IMR-90 (cell line): ENCODE data around the gene SAFB2. TPM values are rescaled to one million over a fixed set of nuclear protein-coding genes. Genes with fewer than 3 reads are reported as not detected.

ENCODE experiments used
- ATAC-seq: fragments of 200-7000 bp; cut with Tn5 transposase; 2 replicates; pipeline ENCODE4 v1.9.1; 2020; ENCODE audit warnings: low read depth, mild to moderate bottlenecking, moderate library complexity
- BruUV-seq: library from RNA; stranded (reverse); fragments of 400-500 nt; replicated peaks from 2 replicates; lab custom pipeline; 2021; lab: Mats Ljungman, UMichigan
- CTCF ChIA-PET: fragments of 300-600 bp; formaldehyde crosslinking; extraction: SDS; loops from one replicate; lab custom pipeline; 2021; ENCODE audit warnings: antibody characterized with exemption; lab: Yijun Ruan, JAX
- POLR2A ChIA-PET: fragments of 300-600 bp; sonication (Branson Sonifier 250); formaldehyde crosslinking; loops from one replicate; lab custom pipeline; 2022; ENCODE audit warnings: antibody characterized with exemption; ENCODE audit not compliant: unreplicated experiment; lab: Charles Lee
- DNase-seq: peaks from one replicate; pipeline ENCODE4 v3.0.0; 2013
- H2AFZ ChIP-seq: replicated peaks from 2 replicates; pipeline ENCODE3; 2013; ENCODE audit warnings: low read length, mild to moderate bottlenecking; ENCODE audit not compliant: poor library complexity
- H2AK5ac ChIP-seq: 2 replicates; pipeline ENCODE4 v1.6.1; 2013; ENCODE audit warnings: low read depth, low read length, inconsistent platforms
- H2AK9ac ChIP-seq: replicated peaks from 2 replicates; pipeline ENCODE3; 2013; ENCODE audit warnings: mild to moderate bottlenecking, low read depth, low read length, moderate library complexity; ENCODE audit not compliant: poor library complexity
- H2BK120ac ChIP-seq: 2 replicates; pipeline ENCODE4 v1.6.1; 2013; ENCODE audit warnings: low read depth, low read length, inconsistent platforms
- H2BK15ac ChIP-seq: 3 replicates; pipeline ENCODE4 v1.6.1; 2013; ENCODE audit warnings: low read depth, low read length, inconsistent platforms
- H2BK20ac ChIP-seq: 2 replicates; pipeline ENCODE4 v1.6.1; 2013; ENCODE audit warnings: low read depth, mild to moderate bottlenecking, inconsistent platforms, low read length, moderate library complexity
- H2BK5ac ChIP-seq: 2 replicates; pipeline ENCODE4 v1.6.1; 2013; ENCODE audit warnings: mild to moderate bottlenecking, low read depth, low read length, inconsistent platforms; ENCODE audit not compliant: poor library complexity, severe bottlenecking
- H3K14ac ChIP-seq: replicated peaks from 2 replicates; pipeline ENCODE4 v1.6.1; 2013; ENCODE audit warnings: low read depth, low read length, inconsistent platforms
- H3K18ac ChIP-seq: 2 replicates; pipeline ENCODE4 v1.6.1; 2013; ENCODE audit warnings: low read depth, low read length, control low read depth
- H3K23ac ChIP-seq: 2 replicates; pipeline ENCODE4 v1.6.1; 2013; ENCODE audit warnings: low read depth, low read length, inconsistent platforms
- H3K27ac ChIP-seq: 2 replicates; pipeline ENCODE4 v1.5.1; 2013; ENCODE audit warnings: mild to moderate bottlenecking, control low read depth, low read length; ENCODE audit not compliant: insufficient read depth
- H3K27me3 ChIP-seq: 2 replicates; pipeline ENCODE4 v1.6.1; 2013; ENCODE audit warnings: low read length; ENCODE audit not compliant: control insufficient read depth, insufficient read depth
- H3K36me3 ChIP-seq: 2 replicates; pipeline ENCODE4 v1.6.1; 2013; ENCODE audit warnings: low read length, mixed read lengths; ENCODE audit not compliant: control insufficient read depth, insufficient read depth
- H3K4ac ChIP-seq: 2 replicates; pipeline ENCODE4 v1.6.1; 2013; ENCODE audit warnings: low read depth, low read length, inconsistent platforms
- H3K4me1 ChIP-seq: 2 replicates; pipeline ENCODE4 v1.6.1; 2013; ENCODE audit warnings: low read length, mixed read lengths; ENCODE audit not compliant: control insufficient read depth, insufficient read depth
- H3K4me2 ChIP-seq: 2 replicates; pipeline ENCODE4 v1.6.1; 2013; ENCODE audit warnings: low read depth, mild to moderate bottlenecking, control low read depth, low read length, moderate library complexity
- H3K4me3 ChIP-seq: 2 replicates; pipeline ENCODE4 v1.5.1; 2013; ENCODE audit warnings: low read depth, mild to moderate bottlenecking, control low read depth, low read length, moderate library complexity; ENCODE audit not compliant: insufficient read depth
- H3K56ac ChIP-seq: 2 replicates; pipeline ENCODE4 v1.6.1; 2013; ENCODE audit warnings: low read length, inconsistent platforms; ENCODE audit not compliant: insufficient read depth; ENCODE audit errors: extremely low read depth
- H3K79me1 ChIP-seq, 2 experiments: 2 replicates each; pipeline ENCODE4 v1.6.1; 2013; ENCODE audit warnings: low read length in 2 of 2, inconsistent platforms in 1 of 2, low read depth in 1 of 2
- H3K9ac ChIP-seq: 2 replicates; pipeline ENCODE4 v1.6.1; 2013; ENCODE audit warnings: low read depth, low read length, control low read depth
- H3K9me1 ChIP-seq: 2 replicates; pipeline ENCODE4 v1.6.1; 2013; ENCODE audit warnings: low read length, inconsistent platforms; ENCODE audit not compliant: insufficient read depth
- H3K9me3 ChIP-seq: 2 replicates; pipeline ENCODE4 v1.6.1; 2013; ENCODE audit warnings: low read length; ENCODE audit not compliant: control insufficient read depth, insufficient read depth
- H4K20me1 ChIP-seq: 2 replicates; pipeline ENCODE4 v1.6.1; 2013; ENCODE audit warnings: low read length, inconsistent platforms; ENCODE audit not compliant: insufficient read depth
- H4K5ac ChIP-seq: 2 replicates; pipeline ENCODE4 v1.6.1; 2013; ENCODE audit warnings: mild to moderate bottlenecking, low read depth, low read length, control low read depth
- H4K8ac ChIP-seq, 2 experiments: 2 replicates each; pipeline ENCODE4 v1.6.1; 2013; ENCODE audit warnings: low read depth in 2 of 2, low read length in 2 of 2, control low read depth in 1 of 2, inconsistent platforms in 1 of 2
- H4K91ac ChIP-seq: 2 replicates; pipeline ENCODE4 v1.6.1; 2013; ENCODE audit warnings: low read depth, low read length, inconsistent platforms; ENCODE audit not compliant: insufficient read depth
- BHLHE40 ChIP-seq: fragments of 150-350 bp; IDR thresholded peaks from 2 replicates; pipeline ENCODE4 v1.6.1; 2016; ENCODE audit warnings: mild to moderate bottlenecking, low read depth, low read length
- CEBPB ChIP-seq: IDR thresholded peaks from 2 replicates; pipeline ENCODE4 v1.6.1; 2012; ENCODE audit warnings: low read depth, low read length, improper control_type of control experiment
- CHD1 ChIP-seq: IDR thresholded peaks from 2 replicates; pipeline ENCODE4 v1.6.1; 2012; ENCODE audit warnings: low read depth, low read length, improper control_type of control experiment
- FOS ChIP-seq: fragments of 150-350 bp; IDR thresholded peaks from 2 replicates; pipeline ENCODE4 v1.6.1; 2016; ENCODE audit warnings: low read depth, low read length
- MAFK ChIP-seq: IDR thresholded peaks from 2 replicates; pipeline ENCODE4 v1.6.1; 2012; ENCODE audit warnings: low read depth, low read length, improper control_type of control experiment
- MAZ ChIP-seq: IDR thresholded peaks from 2 replicates; pipeline ENCODE4 v1.6.1; 2012; ENCODE audit warnings: low read depth, mild to moderate bottlenecking, low read length, improper control_type of control experiment, moderate library complexity, borderline replicate concordance
- MXI1 ChIP-seq: IDR thresholded peaks from 2 replicates; pipeline ENCODE4 v1.6.1; 2012; ENCODE audit warnings: low read depth, mild to moderate bottlenecking, low read length, moderate library complexity, borderline replicate concordance
- NFE2L2 ChIP-seq: fragments of 150-350 bp; IDR thresholded peaks from 2 replicates; pipeline ENCODE4 v1.6.1; 2016; ENCODE audit warnings: low read depth, mild to moderate bottlenecking, low read length
- POLR2A ChIP-seq: IDR thresholded peaks from 2 replicates; pipeline ENCODE4 v1.6.1; 2012; ENCODE audit warnings: mild to moderate bottlenecking, low read depth, low read length
- RAD21 ChIP-seq: IDR thresholded peaks from 2 replicates; pipeline ENCODE4 v1.6.1; 2012; ENCODE audit warnings: low read length, improper control_type of control experiment
- RCOR1 ChIP-seq: IDR thresholded peaks from 2 replicates; pipeline ENCODE4 v1.6.1; 2012; ENCODE audit warnings: mild to moderate bottlenecking, low read length, improper control_type of control experiment; ENCODE audit not compliant: insufficient replicate concordance
- RFX5 ChIP-seq: IDR thresholded peaks from 2 replicates; pipeline ENCODE4 v1.8.0; 2012; ENCODE audit warnings: low read depth, mild to moderate bottlenecking, low read length, moderate library complexity
- SMC3 ChIP-seq: fragments of 150-350 bp; IDR thresholded peaks from 2 replicates; pipeline ENCODE4 v1.6.1; 2016; ENCODE audit warnings: low read depth, mild to moderate bottlenecking, antibody characterized with exemption, low read length, moderate library complexity
- WGBS, 2 experiments: methylation state at CpG; one replicate each; pipeline versions ENCODE4 v1.1.5 to v1.1.7; 2013; ENCODE audit warnings: missing lambda C conversion rate in 2 of 2; ENCODE audit not compliant: insufficient read length in 1 of 2; ENCODE audit errors: extremely low coverage in 2 of 2; 5-methylcytosine and 5-hydroxymethylcytosine counted together
- dilution Hi-C: fragments of 300-500 bp; cut with HindIII; formaldehyde crosslinking; loops from one replicate; pipeline ENCODE4 v1.14.3; 2018; ENCODE audit warnings: low sequenced_read_pairs; ENCODE audit not compliant: unreplicated experiment
- in situ Hi-C: fragments of 300-500 bp; cut with MboI; formaldehyde crosslinking; loops from 3 replicates; pipeline ENCODE4 v1.14.3; 2019; ENCODE audit warnings: low sequenced_read_pairs, inconsistent platforms, mixed read lengths
- intact Hi-C: fragments of 100-400 bp; cut with micrococcal nuclease; formaldehyde crosslinking; loops from 2 replicates; pipeline ENCODE4 v1.10.0; 2022
- polyA plus RNA-seq, 3 experiments: library from polyadenylated mRNA; depleted of rRNA; stranded (reverse); fragments of >200 nt; gene quantifications; 2 replicates each; pipeline ENCODE4 v1.2.3, GENCODE V29; 2012; ENCODE audit warnings: low replicate concordance in 1 of 3
- total RNA-seq: library from RNA; depleted of rRNA; stranded (reverse); fragments of >200 nt; gene quantifications from 2 replicates; pipeline ENCODE4 v1.2.3, GENCODE V29; 2012
- TF ChIP-seq, protein P1 (sequence below): fragments of 150-350 bp; IDR thresholded peaks from 2 replicates; pipeline ENCODE4 v1.6.1; 2016; ENCODE audit warnings: low read depth, mild to moderate bottlenecking, low read length, moderate library complexity, borderline replicate concordance
- TF ChIP-seq, protein P2 (sequence below): fragments of 150-350 bp; IDR thresholded peaks from 2 replicates; pipeline ENCODE4 v1.6.1; 2017; ENCODE audit warnings: mild to moderate bottlenecking, antibody characterized with exemption, low read length, low read depth
- TF ChIP-seq, protein P3 (sequence below): conservative IDR thresholded peaks from 2 replicates; pipeline ENCODE4 v1.5.1; 2012; ENCODE audit warnings: mild to moderate bottlenecking, low read depth, low read length, improper control_type of control experiment

SAFB2 gene
- total and polyA plus RNA-seq, 2 of the 4 experiments (the other 2 are of a cell fraction) = 11.8 to 26.2 TPM

GRCh38 chr19:5591476-5591875, 31.1 kb downstream of the SAFB2 start:
- H2BK15ac ChIP-seq = no peak overlapping the region
- no peak overlapping the region for H4K91ac ChIP-seq
- H3K27ac ChIP-seq = no peak overlapping the region
- H4K20me1 ChIP-seq = peaks cover 4% of the 10 kb centered on the region
- H4K8ac ChIP-seq = no peak overlapping the region
- POLR2A ChIA-PET = no interaction called here
- H3K79me1 ChIP-seq = peaks cover 3 to 16% of the 10 kb centered on the region in 2 experiments; a peak in 2 of 4 replicates
- H3K9ac ChIP-seq = no peak overlapping the region
- H3K36me3 ChIP-seq = peaks cover 89% of the 10 kb centered on the region
- no peak overlapping the region for H2BK120ac ChIP-seq
- no TSS peak for BruUV-seq
- ATAC-seq (no peak), DNase-seq (no peak)
- WGBS, 2 experiments = 100% methylated on average over 9 of the region's 17 CpGs; no CpG with 5 or more reads in 1 of the 2 experiments
- H2AK9ac ChIP-seq = no peak overlapping the region
- H3K23ac ChIP-seq = no peak overlapping the region
- intact Hi-C loops = no loop called here
- no peak overlapping the region for H3K4ac ChIP-seq
- no peak overlapping the region for H3K4me2 ChIP-seq
- in situ Hi-C loops = no loop called here
- H3K4me1 ChIP-seq = no peaks in the 10 kb centered on the region
- H2BK20ac ChIP-seq = no peak overlapping the region
- dilution Hi-C loops = no loop called here
- H3K4me3 ChIP-seq = no peak overlapping the region
- H4K5ac ChIP-seq = no peak overlapping the region
- CTCF ChIA-PET = no interaction called here
- no peak overlapping the region for H2BK5ac ChIP-seq
- H3K9me3 ChIP-seq = no peaks in the 10 kb centered on the region
- H3K9me1 ChIP-seq = no peaks in the 10 kb centered on the region
- TF ChIP-seq POLR2A (no peak), BHLHE40 (no peak), MXI1 (no peak), RFX5 (no peak), FOS (no peak), CHD1 (no peak), CEBPB (no peak), NFE2L2 (no peak), RCOR1 (no peak), MAZ (no peak), RAD21 (no peak), MAFK (no peak), SMC3 (no peak)
- TF ChIP-seq, protein P1, sequence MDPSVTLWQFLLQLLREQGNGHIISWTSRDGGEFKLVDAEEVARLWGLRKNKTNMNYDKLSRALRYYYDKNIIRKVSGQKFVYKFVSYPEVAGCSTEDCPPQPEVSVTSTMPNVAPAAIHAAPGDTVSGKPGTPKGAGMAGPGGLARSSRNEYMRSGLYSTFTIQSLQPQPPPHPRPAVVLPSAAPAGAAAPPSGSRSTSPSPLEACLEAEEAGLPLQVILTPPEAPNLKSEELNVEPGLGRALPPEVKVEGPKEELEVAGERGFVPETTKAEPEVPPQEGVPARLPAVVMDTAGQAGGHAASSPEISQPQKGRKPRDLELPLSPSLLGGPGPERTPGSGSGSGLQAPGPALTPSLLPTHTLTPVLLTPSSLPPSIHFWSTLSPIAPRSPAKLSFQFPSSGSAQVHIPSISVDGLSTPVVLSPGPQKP = no peak
- TF ChIP-seq, protein P2, sequence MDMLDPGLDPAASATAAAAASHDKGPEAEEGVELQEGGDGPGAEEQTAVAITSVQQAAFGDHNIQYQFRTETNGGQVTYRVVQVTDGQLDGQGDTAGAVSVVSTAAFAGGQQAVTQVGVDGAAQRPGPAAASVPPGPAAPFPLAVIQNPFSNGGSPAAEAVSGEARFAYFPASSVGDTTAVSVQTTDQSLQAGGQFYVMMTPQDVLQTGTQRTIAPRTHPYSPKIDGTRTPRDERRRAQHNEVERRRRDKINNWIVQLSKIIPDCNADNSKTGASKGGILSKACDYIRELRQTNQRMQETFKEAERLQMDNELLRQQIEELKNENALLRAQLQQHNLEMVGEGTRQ = no peak
- TF ChIP-seq, protein P3, sequence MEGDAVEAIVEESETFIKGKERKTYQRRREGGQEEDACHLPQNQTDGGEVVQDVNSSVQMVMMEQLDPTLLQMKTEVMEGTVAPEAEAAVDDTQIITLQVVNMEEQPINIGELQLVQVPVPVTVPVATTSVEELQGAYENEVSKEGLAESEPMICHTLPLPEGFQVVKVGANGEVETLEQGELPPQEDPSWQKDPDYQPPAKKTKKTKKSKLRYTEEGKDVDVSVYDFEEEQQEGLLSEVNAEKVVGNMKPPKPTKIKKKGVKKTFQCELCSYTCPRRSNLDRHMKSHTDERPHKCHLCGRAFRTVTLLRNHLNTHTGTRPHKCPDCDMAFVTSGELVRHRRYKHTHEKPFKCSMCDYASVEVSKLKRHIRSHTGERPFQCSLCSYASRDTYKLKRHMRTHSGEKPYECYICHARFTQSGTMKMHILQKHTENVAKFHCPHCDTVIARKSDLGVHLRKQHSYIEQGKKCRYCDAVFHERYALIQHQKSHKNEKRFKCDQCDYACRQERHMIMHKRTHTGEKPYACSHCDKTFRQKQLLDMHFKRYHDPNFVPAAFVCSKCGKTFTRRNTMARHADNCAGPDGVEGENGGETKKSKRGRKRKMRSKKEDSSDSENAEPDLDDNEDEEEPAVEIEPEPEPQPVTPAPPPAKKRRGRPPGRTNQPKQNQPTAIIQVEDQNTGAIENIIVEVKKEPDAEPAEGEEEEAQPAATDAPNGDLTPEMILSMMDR = no peak
- no peak overlapping the region for H2AK5ac ChIP-seq
- H3K27me3 ChIP-seq = no peaks in the 10 kb centered on the region
- no peak overlapping the region for H3K56ac ChIP-seq
- no peak overlapping the region for H3K14ac ChIP-seq
- H2AFZ ChIP-seq = no peak overlapping the region
- no peak overlapping the region for H3K18ac ChIP-seq
